Bronchial epithelial cell (primary cell): ENCODE measurements around the gene ZNF396. TPM values are rescaled to one million over a fixed set of nuclear protein-coding genes. Genes with fewer than 3 reads are reported as not detected.

Experiments
- DNase-seq: peaks from one replicate; pipeline ENCODE4 v3.0.0-alpha.2; 2010; ENCODE audit warnings: low read depth
- FAIRE-seq: peaks from 2 replicates; lab custom pipeline; 2011; peaks lifted over from hg19 to GRCh38; lab: Jason Lieb, UNC
- H3K27me3 ChIP-seq: 2 replicates; pipeline ENCODE4 v1.5.1; 2011; ENCODE audit warnings: low read length; ENCODE audit not compliant: control insufficient read depth, insufficient read depth
- H3K36me3 ChIP-seq: 2 replicates; pipeline ENCODE4 v1.5.1; 2011; ENCODE audit warnings: low read length; ENCODE audit not compliant: control insufficient read depth, insufficient read depth
- H3K4me3 ChIP-seq: 2 replicates; pipeline ENCODE4 v1.5.1; 2011; ENCODE audit warnings: mild to moderate bottlenecking, low read depth, low read length, control low read depth
- CTCF ChIP-seq: IDR thresholded peaks from 2 replicates; pipeline ENCODE4 v1.5.1; 2011; ENCODE audit warnings: mild to moderate bottlenecking, moderate library complexity, low read length, control low read depth, inconsistent platforms; ENCODE audit not compliant: insufficient read depth, severe bottlenecking
- total RNA-seq: library from RNA; depleted of rRNA; stranded (reverse); fragments of >200 nt; gene quantifications from 2 replicates; pipeline ENCODE4 v1.2.1, GENCODE V29; 2014

ZNF396 gene
- total RNA-seq, 1 donor from 2014 or later = 0.79 TPM

- FAIRE-seq (no peak), DNase-seq (no peak)
- Histone ChIP-seq H3K27me3 (no peaks in the 10 kb centered on the region), H3K36me3 (no peaks in the 10 kb centered on the region), H3K4me3 (no peak overlapping the region)
- TF ChIP-seq CTCF = no peak
These were observed 52.0 kb downstream of the ZNF396 start for GRCh38 chr18:35324926-35325655.

- no peaks in the 10 kb centered on the region for H3K27me3 ChIP-seq
- no peak for TF ChIP-seq CTCF
- FAIRE-seq (no peak), DNase-seq (peak; percentile 73)
- no peaks in the 10 kb centered on the region for H3K36me3 ChIP-seq
- H3K4me3 ChIP-seq = no peak overlapping the region
These were observed 54.4 kb downstream of the ZNF396 start for GRCh38 chr18:35322486-35323458.

Other genes with a start within 250 kb of the ZNF396 start
- gene ZNF397, start 136.3 kb downstream of the ZNF396 start, total RNA-seq = 12.4 and 15.0 TPM in 2 replicates
- gene ZSCAN30, start 87.1 kb downstream of the ZNF396 start, total RNA-seq = 10.0 and 16.5 TPM in 2 replicates
- 28.5 and 32.9 TPM in 2 replicates for gene ZNF24, start 32.9 kb downstream of the ZNF396 start, total RNA-seq
- 5.3 and 9.5 TPM in 2 replicates for gene INO80C, start 120.6 kb upstream of the ZNF396 start, total RNA-seq
- gene GALNT1, start 204.4 kb upstream of the ZNF396 start, total RNA-seq = 77.4 and 81.7 TPM in 2 replicates